ENCODE results near the gene KLHL14.

Gene KLHL14

GRCh38 chr18:32634876-32635431 lies 137.9 kb downstream of the KLHL14 start:
- H3K23ac ChIP-seq (ENCODE audit: low read length), result no peak overlapping the region
- no peak overlapping the region for H3K18ac ChIP-seq (ENCODE audit: low read length)
- H3K9ac ChIP-seq (ENCODE audit: low read length), result no peak overlapping the region
- no peak overlapping the region for H3K4ac ChIP-seq (ENCODE audit: low read depth, low read length)
- no peak overlapping the region for H2AK5ac ChIP-seq (ENCODE audit: low read length)
- no peaks in the 10 kb centered on the region for H3K4me1 ChIP-seq (ENCODE audit: control insufficient read depth in 1 of 2, insufficient read depth in 2 of 2, low read length in 2 of 2)
- H4K12ac ChIP-seq (ENCODE audit: low read depth, low read length), result no peak overlapping the region
- H3K27me3 ChIP-seq (ENCODE audit: insufficient read depth, low read length), result no peaks in the 10 kb centered on the region
- no peak overlapping the region for H3K4me3 ChIP-seq (ENCODE audit: low read depth, low read length)
- H2AFZ ChIP-seq (ENCODE audit: insufficient read depth, low read length, poor library complexity), result no peak overlapping the region
- no peak overlapping the region for H2BK5ac ChIP-seq (ENCODE audit: low read depth, low read length, poor library complexity)
- no peak for DNase-seq
- H3K14ac ChIP-seq (ENCODE audit: low read length), result no peak overlapping the region
- no peaks in the 10 kb centered on the region for H3K79me1 ChIP-seq (ENCODE audit: low read length)
- H4K8ac ChIP-seq (ENCODE audit: low read depth, low read length), result no peak overlapping the region
- H3K79me2 ChIP-seq (ENCODE audit: control insufficient read depth, insufficient read depth, low read length, poor library complexity), result no peaks in the 10 kb centered on the region
- no peak overlapping the region for H3K27ac ChIP-seq (ENCODE audit: low read depth, low read length)
- no peaks in the 10 kb centered on the region for H3K9me3 ChIP-seq (ENCODE audit: insufficient read depth, low read depth, low read length)
- no peak overlapping the region for H4K91ac ChIP-seq (ENCODE audit: low read depth, low read length)
- no peaks in the 10 kb centered on the region for H3K36me3 ChIP-seq (ENCODE audit: control insufficient read depth in 1 of 2, insufficient read depth in 2 of 2, low read length in 2 of 2)
- WGBS (ENCODE audit: extremely low coverage, insufficient coverage, insufficient read length), result 100% methylated on average over 1 of the region's 5 CpGs
- no peak overlapping the region for H2BK12ac ChIP-seq (ENCODE audit: low read length)
- no peak overlapping the region for H3K4me2 ChIP-seq (ENCODE audit: low read length)
- H2BK120ac ChIP-seq (ENCODE audit: insufficient read depth, low read length, poor library complexity), result no peak overlapping the region

- no peak overlapping the region for H4K12ac ChIP-seq (ENCODE audit: low read depth, low read length)
- no peak overlapping the region for H3K18ac ChIP-seq (ENCODE audit: low read length)
- H2AK5ac ChIP-seq (ENCODE audit: low read length), result no peak overlapping the region
- H2BK5ac ChIP-seq (ENCODE audit: low read depth, low read length, poor library complexity), result no peak overlapping the region
- no peaks in the 10 kb centered on the region for H3K4me1 ChIP-seq (ENCODE audit: control insufficient read depth in 1 of 2, insufficient read depth in 2 of 2, low read length in 2 of 2)
- no peak overlapping the region for H3K4me2 ChIP-seq (ENCODE audit: low read length)
- WGBS (ENCODE audit: extremely low coverage, insufficient coverage, insufficient read length), result no CpG with 5 or more reads among the region's 16 CpGs
- no peak overlapping the region for H4K8ac ChIP-seq (ENCODE audit: low read depth, low read length)
- no peak overlapping the region for H3K4me3 ChIP-seq (ENCODE audit: low read depth, low read length)
- no peak overlapping the region for H4K91ac ChIP-seq (ENCODE audit: low read depth, low read length)
- H2BK12ac ChIP-seq (ENCODE audit: low read length), result no peak overlapping the region
- DNase-seq, result no peak
- no peaks in the 10 kb centered on the region for H3K36me3 ChIP-seq (ENCODE audit: control insufficient read depth in 1 of 2, insufficient read depth in 2 of 2, low read length in 2 of 2)
- H3K23ac ChIP-seq (ENCODE audit: low read length), result no peak overlapping the region
- no peak overlapping the region for H2BK120ac ChIP-seq (ENCODE audit: insufficient read depth, low read length, poor library complexity)
- H3K79me2 ChIP-seq (ENCODE audit: control insufficient read depth, insufficient read depth, low read length, poor library complexity), result no peaks in the 10 kb centered on the region
- H3K4ac ChIP-seq (ENCODE audit: low read depth, low read length), result no peak overlapping the region
- no peaks in the 10 kb centered on the region for H3K9me3 ChIP-seq (ENCODE audit: insufficient read depth, low read depth, low read length)
- no peaks in the 10 kb centered on the region for H3K27me3 ChIP-seq (ENCODE audit: insufficient read depth, low read length)
- no peak overlapping the region for H3K14ac ChIP-seq (ENCODE audit: low read length)
- no peak overlapping the region for H2AFZ ChIP-seq (ENCODE audit: insufficient read depth, low read length, poor library complexity)
- no peak overlapping the region for H3K9ac ChIP-seq (ENCODE audit: low read length)
- H3K27ac ChIP-seq (ENCODE audit: low read depth, low read length), result no peak overlapping the region
- H3K79me1 ChIP-seq (ENCODE audit: low read length), result no peaks in the 10 kb centered on the region
Observed at GRCh38 chr18:32629981-32630700, 142.7 kb downstream of the KLHL14 start.

DNA sequence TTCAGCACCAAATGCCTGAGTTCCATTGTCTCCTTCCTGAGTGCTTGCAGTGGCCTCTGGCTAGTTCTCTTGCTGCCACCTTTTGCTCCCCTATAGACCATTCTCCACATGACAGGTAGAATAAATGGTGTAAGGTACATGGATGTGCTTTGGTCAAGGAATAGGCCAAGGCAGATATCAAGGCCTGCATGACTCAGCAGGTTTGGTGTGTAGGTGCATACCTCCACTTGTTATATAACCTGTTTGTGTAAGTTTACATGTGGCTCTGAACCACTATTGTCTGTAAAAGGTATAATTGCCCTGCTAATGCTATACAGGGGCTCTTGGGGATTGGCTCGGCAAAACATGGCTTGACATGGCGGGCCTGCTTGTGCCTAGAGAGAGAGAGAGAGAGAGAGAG lies 143.5 kb downstream of the KLHL14 start:
- Histone ChIP-seq H3K18ac (ENCODE audit: low read length) (no peak overlapping the region), H4K12ac (ENCODE audit: low read depth, low read length) (no peak overlapping the region), H4K91ac (ENCODE audit: low read depth, low read length) (no peak overlapping the region), H2BK5ac (ENCODE audit: low read depth, low read length, poor library complexity) (no peak overlapping the region), H4K8ac (ENCODE audit: low read depth, low read length) (no peak overlapping the region), H3K4ac (ENCODE audit: low read depth, low read length) (no peak overlapping the region), H2BK12ac (ENCODE audit: low read length) (no peak overlapping the region), H3K9ac (ENCODE audit: low read length) (no peak overlapping the region), H3K9me3 (ENCODE audit: insufficient read depth, low read depth, low read length) (no peaks in the 10 kb centered on the region), H2AFZ (ENCODE audit: insufficient read depth, low read length, poor library complexity) (no peak overlapping the region), H3K27ac (ENCODE audit: low read depth, low read length) (no peak overlapping the region), H3K79me2 (ENCODE audit: control insufficient read depth, insufficient read depth, low read length, poor library complexity) (no peaks in the 10 kb centered on the region), H3K36me3 (ENCODE audit: control insufficient read depth in 1 of 2, insufficient read depth in 2 of 2, low read length in 2 of 2) (no peaks in the 10 kb centered on the region), H2BK120ac (ENCODE audit: insufficient read depth, low read length, poor library complexity) (no peak overlapping the region), H3K4me1 (ENCODE audit: control insufficient read depth in 1 of 2, insufficient read depth in 2 of 2, low read length in 2 of 2) (no peaks in the 10 kb centered on the region), H2AK5ac (ENCODE audit: low read length) (no peak overlapping the region), H3K4me2 (ENCODE audit: low read length) (no peak overlapping the region), H3K14ac (ENCODE audit: low read length) (no peak overlapping the region), H3K79me1 (ENCODE audit: low read length) (no peaks in the 10 kb centered on the region), H3K27me3 (ENCODE audit: insufficient read depth, low read length) (no peaks in the 10 kb centered on the region), H3K23ac (ENCODE audit: low read length) (no peak overlapping the region), H3K4me3 (ENCODE audit: low read depth, low read length) (no peak overlapping the region)
- no peak for DNase-seq
- WGBS (ENCODE audit: extremely low coverage, insufficient coverage, insufficient read length), result no CpG with 5 or more reads among the region's 2 CpGs

DNA sequence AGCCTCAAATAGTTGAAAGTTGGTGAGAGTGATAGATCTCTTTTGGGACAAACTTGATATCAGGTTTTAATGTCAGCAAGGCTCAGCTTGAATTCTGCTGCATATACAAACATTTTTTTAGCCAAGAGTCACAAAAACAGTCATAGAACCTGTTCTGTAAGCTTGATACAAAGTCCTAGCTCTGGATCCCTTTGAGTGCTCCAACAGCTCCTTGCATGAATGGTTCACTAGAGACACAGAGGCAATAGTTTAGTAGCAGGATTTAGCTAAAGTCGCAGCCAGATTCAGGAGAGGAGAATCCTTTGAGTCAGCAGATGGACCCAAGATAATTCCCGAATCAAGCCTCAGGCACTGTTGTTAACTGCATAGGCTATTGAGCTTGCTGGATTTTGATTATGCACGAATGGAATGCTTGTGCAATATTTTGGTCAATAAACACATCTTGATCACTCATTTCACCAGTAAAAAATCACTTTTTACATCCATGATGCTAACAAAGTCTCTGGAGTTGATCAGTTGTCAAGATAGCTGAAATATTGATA lies 148.6 kb downstream of the KLHL14 start:
- Histone ChIP-seq H3K9ac (ENCODE audit: low read length) (no peak overlapping the region), H2BK5ac (ENCODE audit: low read depth, low read length, poor library complexity) (no peak overlapping the region), H2AFZ (ENCODE audit: insufficient read depth, low read length, poor library complexity) (no peak overlapping the region), H2BK120ac (ENCODE audit: insufficient read depth, low read length, poor library complexity) (no peak overlapping the region), H3K4me2 (ENCODE audit: low read length) (no peak overlapping the region), H2AK5ac (ENCODE audit: low read length) (no peak overlapping the region), H3K79me2 (ENCODE audit: control insufficient read depth, insufficient read depth, low read length, poor library complexity) (no peaks in the 10 kb centered on the region), H3K79me1 (ENCODE audit: low read length) (no peaks in the 10 kb centered on the region), H2BK12ac (ENCODE audit: low read length) (no peak overlapping the region), H3K27ac (ENCODE audit: low read depth, low read length) (no peak overlapping the region), H3K4me1 (ENCODE audit: control insufficient read depth in 1 of 2, insufficient read depth in 2 of 2, low read length in 2 of 2) (no peaks in the 10 kb centered on the region), H4K8ac (ENCODE audit: low read depth, low read length) (no peak overlapping the region), H3K36me3 (ENCODE audit: control insufficient read depth in 1 of 2, insufficient read depth in 2 of 2, low read length in 2 of 2) (no peaks in the 10 kb centered on the region), H3K14ac (ENCODE audit: low read length) (no peak overlapping the region), H3K9me3 (ENCODE audit: insufficient read depth, low read depth, low read length) (no peaks in the 10 kb centered on the region), H4K12ac (ENCODE audit: low read depth, low read length) (no peak overlapping the region), H4K91ac (ENCODE audit: low read depth, low read length) (no peak overlapping the region), H3K4me3 (ENCODE audit: low read depth, low read length) (no peak overlapping the region), H3K27me3 (ENCODE audit: insufficient read depth, low read length) (no peaks in the 10 kb centered on the region), H3K23ac (ENCODE audit: low read length) (no peak overlapping the region), H3K4ac (ENCODE audit: low read depth, low read length) (no peak overlapping the region), H3K18ac (ENCODE audit: low read length) (no peak overlapping the region)
- no CpG with 5 or more reads among the region's 3 CpGs for WGBS (ENCODE audit: extremely low coverage, insufficient coverage, insufficient read length)
- peak; percentile 16 to 37 for DNase-seq
